ENCODE results near the gene ADIPOR2.
"Not testable (repeated sequence)": the region's sequence is repeated elsewhere in the genome, so short reads cannot be mapped to it uniquely, and the experiment has no call there.

The ADIPOR2 gene

DNA sequence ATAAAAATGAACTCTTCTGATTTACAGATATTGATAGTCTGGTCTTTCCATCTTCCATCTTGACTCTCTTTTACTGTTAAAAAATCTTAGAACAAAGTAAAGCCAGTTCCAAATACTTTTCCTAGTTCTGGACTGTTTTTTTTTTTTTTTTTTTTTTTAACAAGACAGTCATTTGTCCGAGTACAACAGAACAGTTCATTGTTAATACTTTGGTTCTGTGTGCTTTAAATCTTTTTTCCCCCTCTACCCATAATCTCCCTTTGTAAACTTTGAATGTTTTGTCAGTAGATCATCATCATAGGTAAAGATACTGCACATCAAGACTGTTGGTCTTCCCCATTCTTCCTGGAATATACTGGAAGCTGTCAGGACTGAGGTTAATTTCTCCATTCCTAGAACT is 38.0 kb downstream of the ADIPOR2 start:
- H3K27ac ChIP-seq, result no peak overlapping the region
- no peak for DNase-seq (ENCODE audit: low read depth, low spot score)

- DNase-seq (ENCODE audit: low read depth, low spot score), result no peak
Measured at GRCh38 chr12:1731019-1731687, 40.3 kb downstream of the ADIPOR2 start.

DNA sequence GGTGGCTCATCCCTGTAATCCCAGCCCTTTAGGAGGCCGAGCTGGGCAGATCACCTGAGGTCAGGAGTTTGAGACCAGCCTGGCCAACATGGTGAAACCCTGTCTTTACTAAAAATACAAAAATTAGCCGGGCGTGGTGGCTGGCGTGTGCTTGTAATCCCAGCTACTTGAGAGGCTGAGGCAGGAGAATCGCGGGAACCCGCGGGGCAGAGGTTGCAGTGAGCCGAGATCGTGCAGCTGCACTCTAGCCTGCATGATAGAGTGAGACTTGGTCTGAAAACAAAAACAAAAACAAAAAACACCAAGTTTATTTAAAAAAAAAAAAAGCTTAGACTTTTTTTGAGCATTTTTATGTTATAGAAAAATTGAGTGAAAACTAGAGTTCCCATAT is 40.8 kb downstream of the ADIPOR2 start:
- H3K27ac ChIP-seq; DNase-seq (ENCODE audit: low read depth, low spot score): not testable (repeated sequence)

More at GRCh38 chr12:1731019-1731687, 40.3 kb downstream of the ADIPOR2 start:
- no peak overlapping the region for H3K27ac ChIP-seq

DNA sequence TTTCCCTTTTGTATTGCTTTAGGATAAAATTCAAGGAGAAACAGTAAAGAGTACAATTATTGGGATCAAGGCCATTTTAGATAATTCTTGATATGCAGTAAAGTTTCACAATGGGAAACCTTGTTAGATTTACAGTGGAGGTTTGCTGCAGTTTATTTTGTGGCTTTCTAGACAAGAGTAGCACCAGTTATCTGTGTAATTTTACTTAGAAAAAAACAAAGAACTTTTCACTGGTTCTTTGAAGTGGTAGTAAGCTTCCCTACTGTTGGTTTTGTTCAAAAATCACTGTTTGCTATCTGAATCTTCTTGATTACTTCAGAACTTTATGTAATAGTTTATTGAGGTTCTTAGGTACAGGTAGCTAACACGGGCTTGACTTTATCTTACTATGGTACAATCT is 42.0 kb downstream of the ADIPOR2 start:
- no peak overlapping the region for H3K27ac ChIP-seq
- no peak for DNase-seq (ENCODE audit: low read depth, low spot score)

GRCh38 chr12:1733712-1734111 is 42.8 kb downstream of the ADIPOR2 start:
- not testable (repeated sequence) for H3K27ac ChIP-seq; DNase-seq (ENCODE audit: low read depth, low spot score)

- no peak for DNase-seq (ENCODE audit: low read depth, low spot score)
- no peak overlapping the region for H3K27ac ChIP-seq
Measured at GRCh38 chr12:1737652-1738286, 46.9 kb downstream of the ADIPOR2 start.

DNA sequence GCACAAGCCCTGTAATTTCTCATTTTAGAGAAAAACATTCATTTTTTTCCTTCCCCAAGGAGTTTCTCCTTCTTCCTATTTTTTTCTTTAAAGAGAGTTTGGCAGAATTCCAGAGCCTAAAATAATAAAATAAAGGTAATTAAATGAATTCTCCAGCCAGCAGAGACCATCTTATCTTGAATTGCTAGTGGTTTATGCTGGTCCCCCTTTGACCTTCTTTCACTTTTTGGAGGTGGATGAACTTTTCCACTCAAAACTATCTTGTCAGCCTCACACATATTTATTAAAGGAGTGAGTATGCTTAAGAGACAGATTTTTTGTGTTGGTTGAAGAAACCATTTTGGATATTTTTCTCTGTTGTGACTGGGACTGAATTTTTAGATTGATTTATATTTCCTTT is 47.6 kb downstream of the ADIPOR2 start:
- no peak for DNase-seq (ENCODE audit: low read depth, low spot score)
- H3K27ac ChIP-seq, result no peak overlapping the region

DNA sequence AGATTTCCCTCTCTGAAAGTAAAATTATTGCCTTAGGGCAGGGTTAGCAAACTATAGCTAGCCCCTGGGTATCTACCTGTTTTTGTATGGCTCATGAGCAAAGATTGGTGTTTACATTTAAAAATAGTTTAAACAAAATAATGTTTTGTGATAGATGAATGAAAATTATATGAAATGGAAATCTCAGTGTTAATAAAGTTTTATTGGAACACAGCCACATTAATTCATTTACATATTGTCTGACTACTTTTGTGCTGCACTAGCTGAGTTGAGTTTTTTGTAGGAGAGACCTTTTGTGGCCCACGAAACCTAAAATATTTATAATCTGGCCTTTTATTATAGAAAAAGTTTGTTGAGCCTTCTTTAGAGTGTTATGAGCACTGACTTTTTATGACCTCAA is 48.5 kb downstream of the ADIPOR2 start:
- DNase-seq (ENCODE audit: low read depth, low spot score), result no peak
- no peak overlapping the region for H3K27ac ChIP-seq

DNA sequence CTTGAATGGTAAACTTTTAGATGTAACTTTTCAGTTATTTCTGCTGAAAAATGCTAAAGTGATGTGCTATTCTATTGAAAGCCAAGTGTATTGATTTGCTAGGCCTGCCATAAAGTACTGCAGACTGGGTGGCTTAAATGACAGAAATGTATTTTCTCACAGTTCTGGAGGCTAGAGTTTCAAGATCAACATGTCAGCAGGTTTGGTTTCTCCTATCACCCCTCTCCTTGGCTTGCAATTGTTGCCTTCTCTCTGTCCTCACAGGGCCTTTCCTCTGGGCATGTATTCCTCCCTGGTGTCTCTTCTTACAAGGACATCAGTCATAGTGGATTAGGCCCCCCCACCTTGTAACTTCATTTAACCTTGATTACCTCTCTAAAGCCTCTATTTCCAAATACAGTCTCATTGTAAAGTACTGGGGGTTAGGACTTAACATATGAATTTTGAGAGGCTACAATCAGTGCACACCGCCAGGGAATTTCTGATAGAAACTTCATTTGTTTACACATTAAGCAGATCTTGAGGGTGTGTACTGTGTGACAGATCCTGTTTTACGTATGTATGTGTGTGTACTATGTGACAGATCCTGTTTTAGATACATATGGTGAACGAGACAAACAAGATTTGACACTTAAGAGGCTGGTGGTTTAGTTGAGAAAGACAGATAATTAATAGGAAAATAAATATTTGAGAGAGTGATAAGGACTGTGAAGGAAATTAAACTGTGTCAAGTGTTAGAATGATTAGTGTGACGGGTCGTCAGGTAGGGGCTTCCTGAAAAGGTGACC is 49.5 kb downstream of the ADIPOR2 start:
- peak; percentile 10 for DNase-seq (ENCODE audit: low read depth, low spot score)

DNA sequence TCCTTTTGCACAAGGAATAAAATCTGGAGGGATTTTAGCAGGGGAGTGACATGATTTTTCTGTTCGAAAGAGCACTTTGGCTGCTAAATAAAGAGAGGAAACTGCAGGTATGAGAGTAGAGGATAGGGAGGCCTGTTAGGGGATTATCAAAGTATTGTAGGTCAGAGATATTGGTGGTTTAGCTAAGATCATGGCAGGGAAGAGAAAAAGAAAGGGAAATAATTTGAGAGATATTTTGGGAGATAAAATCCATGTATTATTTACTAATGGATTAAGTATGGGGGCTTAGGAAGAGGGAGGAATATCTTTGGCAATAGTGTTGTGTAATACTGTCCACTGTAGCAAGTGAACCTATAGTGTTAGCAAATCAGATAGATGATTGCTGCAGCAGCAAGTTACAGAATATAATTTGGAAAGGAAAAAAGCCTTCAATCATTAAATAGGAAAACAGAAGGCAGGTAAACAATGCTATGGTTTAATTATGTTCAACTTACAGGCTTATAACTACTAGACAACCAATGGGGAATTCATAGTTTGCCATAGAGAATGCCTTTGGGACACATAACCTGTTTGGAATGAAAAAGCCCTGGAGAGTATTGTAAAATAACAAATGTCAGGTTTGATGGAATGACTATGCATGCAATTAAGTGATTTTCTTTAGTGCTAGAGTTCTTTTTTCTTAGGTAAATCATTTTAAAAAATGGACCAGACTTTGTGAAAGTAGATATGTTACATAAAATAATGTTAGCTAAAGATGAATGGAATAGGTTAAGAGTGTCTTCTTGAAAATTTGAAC is 50.5 kb downstream of the ADIPOR2 start:
- DNase-seq (ENCODE audit: low read depth, low spot score), result no peak
- no peak overlapping the region for H3K27ac ChIP-seq

More for the DNA sequence above, 49.5 kb downstream of the ADIPOR2 start:
- no peak overlapping the region for H3K27ac ChIP-seq

DNA sequence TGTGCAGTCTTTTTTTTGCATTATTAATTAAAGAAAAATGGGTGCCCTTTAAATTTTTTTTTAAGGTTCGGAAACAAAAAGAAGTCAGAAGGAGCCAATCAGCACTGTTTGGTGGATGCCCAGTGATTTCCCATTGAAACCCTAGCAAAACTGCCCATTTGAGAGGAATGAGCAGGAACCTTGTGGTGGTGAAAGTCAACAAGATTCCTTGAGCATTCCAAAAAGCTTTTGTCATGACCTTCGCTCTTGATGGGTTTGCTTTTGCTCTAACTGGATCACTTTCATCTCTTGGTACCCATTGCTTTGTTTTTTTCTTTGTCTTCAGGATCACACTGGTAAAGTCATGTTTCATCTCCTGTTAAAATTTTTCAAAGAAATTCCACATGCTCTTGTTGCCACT is 54.1 kb downstream of the ADIPOR2 start:
- H3K27ac ChIP-seq, result no peak overlapping the region
- DNase-seq (ENCODE audit: low read depth, low spot score), result no peak

- no peak overlapping the region for H3K27ac ChIP-seq
- no peak for DNase-seq (ENCODE audit: low read depth, low spot score)
Measured at GRCh38 chr12:1747609-1748008, 56.7 kb downstream of the ADIPOR2 start.

- DNase-seq (ENCODE audit: low read depth, low spot score), result no peak
- no peak overlapping the region for H3K27ac ChIP-seq
Measured at GRCh38 chr12:1749019-1749418, 58.1 kb downstream of the ADIPOR2 start.

- H3K27ac ChIP-seq, result no peak overlapping the region
- DNase-seq (ENCODE audit: low read depth, low spot score), result no peak
Measured at GRCh38 chr12:1750300-1750699, 59.4 kb downstream of the ADIPOR2 start.

- H3K27ac ChIP-seq, result peak overlapping the region; percentile 90
- no peak for DNase-seq (ENCODE audit: low read depth, low spot score)
Measured at GRCh38 chr12:1758376-1758775, 67.5 kb downstream of the ADIPOR2 start.

GRCh38 chr12:1758887-1759286 is 68.0 kb downstream of the ADIPOR2 start:
- H3K27ac ChIP-seq, result peak overlapping the region; percentile 90
- no peak for DNase-seq (ENCODE audit: low read depth, low spot score)

- DNase-seq (ENCODE audit: low read depth, low spot score), result no peak
- peak overlapping the region; percentile 90 for H3K27ac ChIP-seq
Measured at GRCh38 chr12:1760566-1761382, 69.9 kb downstream of the ADIPOR2 start.

GRCh38 chr12:1761857-1762256 is 71.0 kb downstream of the ADIPOR2 start:
- no peak for DNase-seq (ENCODE audit: low read depth, low spot score)
- H3K27ac ChIP-seq, result peak overlapping the region; percentile 90

GRCh38 chr12:1763153-1763552 is 72.3 kb downstream of the ADIPOR2 start:
- no peak for DNase-seq (ENCODE audit: low read depth, low spot score)

DNA sequence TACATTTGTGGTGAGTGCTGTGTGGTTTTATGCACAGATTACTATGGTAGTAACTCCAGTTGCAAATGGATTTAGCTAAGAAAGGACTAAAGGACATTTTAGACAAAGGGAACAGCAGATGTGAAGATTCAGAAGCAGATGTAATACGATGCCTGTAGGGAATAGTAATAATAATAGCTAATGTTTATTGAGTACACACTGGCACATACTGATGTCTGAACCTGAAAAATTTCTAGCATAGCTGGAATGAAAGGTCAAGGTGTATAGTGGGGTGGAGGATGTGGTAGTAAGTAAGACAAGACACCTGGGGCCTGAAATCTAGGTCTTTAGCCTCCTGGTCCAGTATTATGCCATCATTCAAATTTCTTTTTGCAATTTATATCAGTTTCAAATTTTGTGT is 75.2 kb downstream of the ADIPOR2 start:
- DNase-seq (ENCODE audit: low read depth, low spot score), result no peak
- H3K27ac ChIP-seq, result no peak overlapping the region

More at GRCh38 chr12:1763153-1763552, 72.3 kb downstream of the ADIPOR2 start:
- no peak overlapping the region for H3K27ac ChIP-seq
